ENCODE results near the gene SEC63. TPM values are rescaled to one million over a fixed set of nuclear protein-coding genes. Genes with fewer than 3 reads are reported as not detected.

SEC63 gene
- 12.5 and 18.5 TPM in 2 replicates for total RNA-seq (ENCODE audit: low replicate concordance)

GRCh38 chr6:107957909-107958688 is at the start of gene SEC63:
SEC63 (minus strand) TSS chr6:107958208; CDS start chr6:107958009, 199 bp downstream.

Other genes with a start within 250 kb of the SEC63 start
- not detected in 2 replicates for gene SCML4, start 133.9 kb downstream of the SEC63 start, total RNA-seq (ENCODE audit: low replicate concordance)
- gene OSTM1, start 116.5 kb upstream of the SEC63 start, total RNA-seq (ENCODE audit: low replicate concordance): 13.1 and 32.9 TPM in 2 replicates
- gene NR2E1, start 207.8 kb upstream of the SEC63 start, total RNA-seq (ENCODE audit: low replicate concordance): not detected in 2 replicates